G401.6 (cell line): ENCODE results near the gene ANTXR1.

Experiments used
- FAIRE-seq: peaks from 2 replicates; lab custom pipeline; 2012; peaks lifted over from hg19 to GRCh38; lab: Jason Lieb, UNC

Gene ANTXR1

GRCh38 chr2:69097891-69098655 lies 85.1 kb downstream of the ANTXR1 start:
- FAIRE-seq: no peak

GRCh38 chr2:69099541-69099940 lies 86.6 kb downstream of the ANTXR1 start:
- no peak for FAIRE-seq

- no peak for FAIRE-seq
These were observed 87.3 kb downstream of the ANTXR1 start for GRCh38 chr2:69100220-69100723.

GRCh38 chr2:69102041-69102593 lies 89.1 kb downstream of the ANTXR1 start:
- no peak for FAIRE-seq

GRCh38 chr2:69103419-69103818 lies 90.4 kb downstream of the ANTXR1 start:
- no peak for FAIRE-seq

- FAIRE-seq: no peak
These were observed 91.3 kb downstream of the ANTXR1 start for GRCh38 chr2:69104261-69104660.

GRCh38 chr2:69109255-69109654 lies 96.3 kb downstream of the ANTXR1 start:
- FAIRE-seq: no peak

- no peak for FAIRE-seq
These were observed 98.1 kb downstream of the ANTXR1 start for GRCh38 chr2:69111076-69111475.

GRCh38 chr2:69113627-69114026 lies 100.6 kb downstream of the ANTXR1 start:
- FAIRE-seq: no peak

GRCh38 chr2:69114534-69114933 lies 101.6 kb downstream of the ANTXR1 start:
- FAIRE-seq: no peak

- no peak for FAIRE-seq
These were observed 103.5 kb downstream of the ANTXR1 start for GRCh38 chr2:69116438-69116837.

- no peak for FAIRE-seq
These were observed 105.6 kb downstream of the ANTXR1 start for GRCh38 chr2:69118609-69119008.

- no peak for FAIRE-seq
These were observed 106.3 kb downstream of the ANTXR1 start for GRCh38 chr2:69119104-69119894.

GRCh38 chr2:69122271-69122670 lies 109.3 kb downstream of the ANTXR1 start:
- FAIRE-seq: no peak

GRCh38 chr2:69123182-69123581 lies 110.2 kb downstream of the ANTXR1 start:
- no peak for FAIRE-seq

GRCh38 chr2:69124343-69124742 lies 111.4 kb downstream of the ANTXR1 start:
- FAIRE-seq: no peak

GRCh38 chr2:69125816-69126215 lies 112.8 kb downstream of the ANTXR1 start:
- no peak for FAIRE-seq

GRCh38 chr2:69126341-69126740 lies 113.4 kb downstream of the ANTXR1 start:
- no peak for FAIRE-seq

GRCh38 chr2:69131452-69131851 lies 118.5 kb downstream of the ANTXR1 start:
- no peak for FAIRE-seq

- FAIRE-seq: no peak
These were observed 119.2 kb downstream of the ANTXR1 start for GRCh38 chr2:69131983-69132675.

GRCh38 chr2:69132960-69133590 lies 120.1 kb downstream of the ANTXR1 start:
- no peak for FAIRE-seq

GRCh38 chr2:69133898-69134297 lies 120.9 kb downstream of the ANTXR1 start:
- no peak for FAIRE-seq
